MCF 10A (cell line): ENCODE results near the gene HOXB7. TPM values are rescaled to one million over a fixed set of nuclear protein-coding genes. Genes with fewer than 3 reads are reported as not detected.

Source experiments
- BruUV-seq: library from RNA; stranded (reverse); fragments of 400-500 nt; replicated peaks from 2 replicates; lab custom pipeline; 2021; lab: Mats Ljungman, UMichigan
- CTCF ChIA-PET: fragments of 300-600 bp; sonication (Branson Sonifier 250); formaldehyde crosslinking; extraction: SDS; loops from one replicate; lab custom pipeline; 2021; ENCODE audit warnings: antibody characterized with exemption, inconsistent platforms; lab: Yijun Ruan, JAX
- POLR2A ChIA-PET: fragments of 300-600, 350-650 bp; sonication (Branson Sonifier 250); formaldehyde crosslinking; extraction: SDS; loops from one replicate; lab custom pipeline; 2020; ENCODE audit warnings: antibody characterized with exemption, inconsistent platforms; lab: Yijun Ruan, JAX
- DNase-seq: peaks from one replicate; pipeline ENCODE4 v3.0.0-alpha.2; 2018; ENCODE audit not compliant: unreplicated experiment
- H3K27ac Mint-ChIP-seq: one replicate; pipeline ENCODE4 v1.8.0; 2022; ENCODE audit warnings: mild to moderate bottlenecking, low read depth, mixed read lengths; ENCODE audit not compliant: unreplicated experiment
- H3K27me3 Mint-ChIP-seq: one replicate; pipeline ENCODE4 v1.8.0; 2022; ENCODE audit warnings: mixed read lengths; ENCODE audit not compliant: insufficient read depth, unreplicated experiment
- H3K36me3 Mint-ChIP-seq: one replicate; pipeline ENCODE4 v1.8.0; 2022; ENCODE audit warnings: mild to moderate bottlenecking, moderate library complexity, mixed read lengths; ENCODE audit not compliant: insufficient read depth, unreplicated experiment
- H3K4me1 Mint-ChIP-seq: one replicate; pipeline ENCODE4 v1.8.0; 2022; ENCODE audit warnings: mixed read lengths; ENCODE audit not compliant: insufficient read depth, unreplicated experiment
- H3K4me3 Mint-ChIP-seq: one replicate; pipeline ENCODE4 v1.8.0; 2022; ENCODE audit warnings: mild to moderate bottlenecking, moderate library complexity, mixed read lengths; ENCODE audit not compliant: unreplicated experiment
- H3K9me3 Mint-ChIP-seq: one replicate; pipeline ENCODE4 v1.8.0; 2022; ENCODE audit warnings: mixed read lengths; ENCODE audit not compliant: unreplicated experiment
- intact Hi-C: fragments of 100-400 bp; cut with micrococcal nuclease; formaldehyde crosslinking; loops from 2 replicates; pipeline ENCODE4 v1.14.1; 2022
- total RNA-seq: library from RNA; stranded (reverse); gene quantifications from 2 replicates; pipeline ENCODE4 v1.2.3, GENCODE V29; 2022
- TF ChIP-seq, protein P1 (sequence below): fragments of 200-600 bp; IDR thresholded peaks from one replicate; pipeline ENCODE4 v1.8.0; 2022; ENCODE audit warnings: antibody characterized with exemption, mild to moderate bottlenecking; ENCODE audit not compliant: unreplicated experiment

Gene HOXB7
- total RNA-seq, 1 experiment from 2014 or later: not detected

GRCh38 chr17:48592057-48592514 is 18.7 kb downstream of the HOXB7 start:
- POLR2A ChIA-PET: interaction anchor here (0.7 kb wide), 1 partner anchor 406 kb away, joined by 3 read pairs; no protein-coding TSS in a partner anchor
- peaks cover 20% of the 10 kb centered on the region for H3K27me3 Mint-ChIP-seq
- no peak for DNase-seq
- no peak overlapping the region for H3K27ac Mint-ChIP-seq
- intact Hi-C loops: no loop called here
- H3K4me3 Mint-ChIP-seq: no peak overlapping the region
- CTCF ChIA-PET: interaction anchor here (1.4 to 2.1 kb wide), 6 partner anchors 100 to 332 kb away, joined by 6 to 23 read pairs (median 16); no protein-coding TSS in a partner anchor
- TF ChIP-seq, protein P1, sequence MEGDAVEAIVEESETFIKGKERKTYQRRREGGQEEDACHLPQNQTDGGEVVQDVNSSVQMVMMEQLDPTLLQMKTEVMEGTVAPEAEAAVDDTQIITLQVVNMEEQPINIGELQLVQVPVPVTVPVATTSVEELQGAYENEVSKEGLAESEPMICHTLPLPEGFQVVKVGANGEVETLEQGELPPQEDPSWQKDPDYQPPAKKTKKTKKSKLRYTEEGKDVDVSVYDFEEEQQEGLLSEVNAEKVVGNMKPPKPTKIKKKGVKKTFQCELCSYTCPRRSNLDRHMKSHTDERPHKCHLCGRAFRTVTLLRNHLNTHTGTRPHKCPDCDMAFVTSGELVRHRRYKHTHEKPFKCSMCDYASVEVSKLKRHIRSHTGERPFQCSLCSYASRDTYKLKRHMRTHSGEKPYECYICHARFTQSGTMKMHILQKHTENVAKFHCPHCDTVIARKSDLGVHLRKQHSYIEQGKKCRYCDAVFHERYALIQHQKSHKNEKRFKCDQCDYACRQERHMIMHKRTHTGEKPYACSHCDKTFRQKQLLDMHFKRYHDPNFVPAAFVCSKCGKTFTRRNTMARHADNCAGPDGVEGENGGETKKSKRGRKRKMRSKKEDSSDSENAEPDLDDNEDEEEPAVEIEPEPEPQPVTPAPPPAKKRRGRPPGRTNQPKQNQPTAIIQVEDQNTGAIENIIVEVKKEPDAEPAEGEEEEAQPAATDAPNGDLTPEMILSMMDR: no peak
- no TSS peak for BruUV-seq
- H3K9me3 Mint-ChIP-seq: no peaks in the 10 kb centered on the region
- H3K4me1 Mint-ChIP-seq: no peaks in the 10 kb centered on the region
- no peaks in the 10 kb centered on the region for H3K36me3 Mint-ChIP-seq

GRCh38 chr17:48591255-48592056 is 19.4 kb downstream of the HOXB7 start:
- Mint-ChIP-seq H3K9me3 (no peaks in the 10 kb centered on the region), H3K27me3 (peaks cover 17% of the 10 kb centered on the region), H3K36me3 (no peaks in the 10 kb centered on the region), H3K27ac (no peak overlapping the region), H3K4me1 (no peaks in the 10 kb centered on the region), H3K4me3 (no peak overlapping the region)
- intact Hi-C loops: no loop called here
- ChIA-PET POLR2A (interaction anchor here (0.7 kb wide), 1 partner anchor 405 kb away, joined by 3 read pairs; no protein-coding TSS in a partner anchor), CTCF (interaction anchor here (0.5 to 2.0 kb wide), 5 partner anchors 98 to 634 kb away, joined by 3 to 14 read pairs (median 3); no protein-coding TSS in a partner anchor)
- DNase-seq: no peak
- no TSS peak for BruUV-seq
- TF ChIP-seq, protein P1: no peak

- no peak overlapping the region for H3K27ac Mint-ChIP-seq
- TF ChIP-seq, protein P1: no peak
- no TSS peak for BruUV-seq
- no peak overlapping the region for H3K4me3 Mint-ChIP-seq
- intact Hi-C loops: no loop called here
- ChIA-PET POLR2A (no interaction called here), CTCF (interaction anchor here (0.6 to 1.6 kb wide), 5 partner anchors 97 to 635 kb away, joined by 3 to 9 read pairs (median 3); no protein-coding TSS in a partner anchor)
- peaks cover 4% of the 10 kb centered on the region for H3K4me1 Mint-ChIP-seq
- H3K27me3 Mint-ChIP-seq: peaks cover 25% of the 10 kb centered on the region
- H3K36me3 Mint-ChIP-seq: no peaks in the 10 kb centered on the region
- DNase-seq: no peak
- H3K9me3 Mint-ChIP-seq: no peaks in the 10 kb centered on the region
Measured at GRCh38 chr17:48590607-48591161, 20.1 kb downstream of the HOXB7 start.
